Measurements from ENCODE around the gene C1orf141.
"Not testable (repeated sequence)": the region's sequence is repeated elsewhere in the genome, so short reads cannot be mapped to it uniquely, and the experiment has no call there.

C1orf141 gene

GRCh38 chr1:67084765-67085318, 49.9 kb downstream of the C1orf141 start:
- DNase-seq: no peak

- no peak for DNase-seq
Measured at GRCh38 chr1:67078291-67078690, 56.5 kb downstream of the C1orf141 start.

- no peak for DNase-seq
Measured at GRCh38 chr1:67077593-67077992, 57.2 kb downstream of the C1orf141 start.

- no peak for DNase-seq
Measured at GRCh38 chr1:67072749-67073148, 62.0 kb downstream of the C1orf141 start.

GRCh38 chr1:67067655-67068054, 67.1 kb downstream of the C1orf141 start:
- DNase-seq: not testable (repeated sequence)

GRCh38 chr1:67062412-67062811, 72.4 kb downstream of the C1orf141 start:
- no peak for DNase-seq

- no peak for DNase-seq
Measured at GRCh38 chr1:67061266-67061665, 73.5 kb downstream of the C1orf141 start.

GRCh38 chr1:67060811-67061218, 74.0 kb downstream of the C1orf141 start:
- DNase-seq: no peak

GRCh38 chr1:67059346-67059745, 75.4 kb downstream of the C1orf141 start:
- DNase-seq: no peak

GRCh38 chr1:67058761-67059160, 76.0 kb downstream of the C1orf141 start:
- DNase-seq: no peak

- no peak for DNase-seq
Measured at GRCh38 chr1:67058242-67058641, 76.5 kb downstream of the C1orf141 start.

GRCh38 chr1:67053785-67054772, 80.7 kb downstream of the C1orf141 start, which contains the start of gene SLC35D1:
Gene SLC35D1, minus strand, starts transcription at chr1:67054148. Its CDS starts 135 bp downstream, at chr1:67054013.
- peak; percentile 47 to 62 (median 54) for DNase-seq

- peak in 2 of 4 experiments; percentile 2 to 8 for DNase-seq
Measured at GRCh38 chr1:67053535-67053784, 81.3 kb downstream of the C1orf141 start.

- peak in 1 of 4 experiments; percentile 24 for DNase-seq
Measured at GRCh38 chr1:67052741-67053534, 81.8 kb downstream of the C1orf141 start.

- no peak for DNase-seq
Measured at GRCh38 chr1:67051196-67051595, 83.6 kb downstream of the C1orf141 start.

- DNase-seq: no peak
Measured at GRCh38 chr1:67044631-67045270, 90.0 kb downstream of the C1orf141 start.

- no peak for DNase-seq
Measured at GRCh38 chr1:67043366-67043765, 91.4 kb downstream of the C1orf141 start.
